Ectodermal cell (in vitro differentiated cells): ENCODE data around the gene CTSD.
"Not testable (repeated sequence)": the region's sequence is repeated elsewhere in the genome, so short reads cannot be mapped to it uniquely, and the experiment has no call there.

Experiments used
- H3K27ac ChIP-seq: 2 replicates; pipeline ENCODE4 v1.7.0; 2013; ENCODE audit warnings: mild to moderate bottlenecking, low read depth, low read length; ENCODE audit not compliant: insufficient read depth, poor library complexity, severe bottlenecking
- H3K27me3 ChIP-seq: 2 replicates; pipeline ENCODE4 v1.7.0; 2013; ENCODE audit warnings: mild to moderate bottlenecking, low read length; ENCODE audit not compliant: insufficient read depth, control insufficient read depth, poor library complexity, severe bottlenecking
- H3K36me3 ChIP-seq: one replicate; pipeline ENCODE4 v1.7.0; 2013; ENCODE audit warnings: low read length; ENCODE audit not compliant: control insufficient read depth, insufficient read depth
- H3K4me1 ChIP-seq: one replicate; pipeline ENCODE4 v1.7.0; 2013; ENCODE audit warnings: low read length; ENCODE audit not compliant: control insufficient read depth, insufficient read depth
- H3K4me3 ChIP-seq: 2 replicates; pipeline ENCODE4 v1.7.0; 2013; ENCODE audit warnings: low read depth, low read length, control low read depth; ENCODE audit not compliant: insufficient read depth
- H3K9me3 ChIP-seq: 2 replicates; pipeline ENCODE4 v1.7.0; 2013; ENCODE audit warnings: mild to moderate bottlenecking, low read length, moderate library complexity; ENCODE audit not compliant: control insufficient read depth
- WGBS, 2 experiments: methylation state at CpG; one replicate each; pipeline ENCODE4 v1.1.7; 2013; ENCODE audit warnings: missing lambda C conversion rate in 2 of 2; 5-methylcytosine and 5-hydroxymethylcytosine counted together

CTSD gene

DNA sequence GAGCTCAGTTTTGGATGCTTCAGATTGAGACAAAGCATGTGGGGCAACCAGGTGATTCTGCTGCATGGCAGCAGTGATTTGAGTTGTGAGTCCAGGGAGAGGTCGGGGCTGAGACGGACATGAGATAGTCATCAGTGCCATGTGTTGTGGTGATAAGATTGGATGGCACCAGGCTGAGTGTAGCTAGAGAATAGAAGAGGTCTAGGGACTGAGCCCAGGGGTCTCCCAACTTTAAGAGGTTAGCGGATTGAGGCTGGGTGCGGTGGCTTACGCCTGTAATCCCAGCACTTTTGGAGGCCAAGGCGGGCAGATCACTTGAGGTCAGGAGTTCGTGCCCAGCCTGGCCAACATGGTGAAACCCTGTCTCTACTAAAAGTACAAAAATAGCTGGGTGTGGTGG lies 6.3 kb upstream of the CTSD start:
- Histone ChIP-seq H3K27me3 (no peaks in the 10 kb centered on the region), H3K4me1 (peaks cover 5% of the 10 kb centered on the region), H3K27ac (no peak overlapping the region), H3K36me3 (no peaks in the 10 kb centered on the region), H3K4me3 (no peak overlapping the region), H3K9me3 (no peaks in the 10 kb centered on the region)
- WGBS, 2 experiments = 91 to 96% methylated on average over 7 of the region's 7 CpGs

DNA sequence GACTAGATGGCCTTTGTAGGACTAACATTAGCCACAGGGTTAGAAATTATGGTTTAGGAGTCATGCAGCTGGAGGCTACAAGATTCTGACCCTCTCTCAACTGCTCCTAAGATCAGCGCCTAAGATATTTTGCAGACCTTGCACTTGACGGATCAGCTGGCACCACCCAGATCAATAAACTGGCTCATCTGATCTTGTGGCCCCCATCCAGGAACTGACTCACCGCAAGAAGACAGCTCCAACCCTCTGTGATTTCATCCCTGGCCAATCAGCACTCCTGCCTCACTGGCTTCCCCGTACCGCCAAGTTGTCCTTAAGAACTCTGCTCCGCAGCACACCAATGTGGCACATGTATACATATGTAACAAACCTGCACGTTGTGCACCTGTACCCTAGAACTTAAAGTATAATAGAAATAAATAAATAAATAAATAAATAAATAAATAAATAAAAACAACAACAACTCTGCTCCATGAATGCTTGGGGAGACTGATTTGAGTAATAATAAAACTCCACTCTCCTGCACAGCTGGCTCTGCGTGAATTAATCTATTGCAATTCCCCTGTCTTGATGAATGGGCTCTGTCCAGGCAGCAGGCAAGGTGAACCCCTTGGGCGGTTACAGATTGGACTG lies 5.7 kb upstream of the CTSD start:
- H3K27me3 ChIP-seq, H3K4me3 ChIP-seq, H3K36me3 ChIP-seq, H3K27ac ChIP-seq, H3K9me3 ChIP-seq, H3K4me1 ChIP-seq: not testable (repeated sequence)
- 89% methylated on average over 8 to 9 of the region's 9 CpGs for WGBS, 2 experiments

GRCh38 chr11:1768141-1768469 lies 4.4 kb upstream of the CTSD start:
- 88 to 94% methylated on average over 7 of the region's 7 CpGs for WGBS, 2 experiments
- Histone ChIP-seq H3K27me3 (no peaks in the 10 kb centered on the region), H3K36me3 (no peaks in the 10 kb centered on the region), H3K9me3 (no peaks in the 10 kb centered on the region), H3K27ac (no peak overlapping the region), H3K4me3 (no peak overlapping the region), H3K4me1 (peaks cover 2% of the 10 kb centered on the region)

GRCh38 chr11:1767399-1768140 lies 3.8 kb upstream of the CTSD start:
- H3K4me3 ChIP-seq = no peak overlapping the region
- 91% methylated on average over 19 of the region's 19 CpGs for WGBS, 2 experiments
- H3K36me3 ChIP-seq = no peaks in the 10 kb centered on the region
- H3K4me1 ChIP-seq = peaks cover 6% of the 10 kb centered on the region
- H3K27ac ChIP-seq = no peak overlapping the region
- no peaks in the 10 kb centered on the region for H3K9me3 ChIP-seq
- H3K27me3 ChIP-seq = no peaks in the 10 kb centered on the region

- no peaks in the 10 kb centered on the region for H3K36me3 ChIP-seq
- no peaks in the 10 kb centered on the region for H3K9me3 ChIP-seq
- WGBS, 2 experiments = 94 to 95% methylated on average over 22 of the region's 22 CpGs
- H3K4me3 ChIP-seq = no peak overlapping the region
- H3K27me3 ChIP-seq = no peaks in the 10 kb centered on the region
- H3K4me1 ChIP-seq = peaks cover 9% of the 10 kb centered on the region
- H3K27ac ChIP-seq = no peak overlapping the region
Measured at GRCh38 chr11:1766719-1767398, 3.1 kb upstream of the CTSD start.

- Histone ChIP-seq H3K4me1 (peaks cover 9% of the 10 kb centered on the region), H3K9me3 (no peaks in the 10 kb centered on the region), H3K27me3 (no peaks in the 10 kb centered on the region), H3K36me3 (no peaks in the 10 kb centered on the region), H3K4me3 (no peak overlapping the region), H3K27ac (no peak overlapping the region)
- WGBS, 2 experiments = 90 to 91% methylated on average over 28 of the region's 28 CpGs
Measured at GRCh38 chr11:1765871-1766718, 2.4 kb upstream of the CTSD start.

DNA sequence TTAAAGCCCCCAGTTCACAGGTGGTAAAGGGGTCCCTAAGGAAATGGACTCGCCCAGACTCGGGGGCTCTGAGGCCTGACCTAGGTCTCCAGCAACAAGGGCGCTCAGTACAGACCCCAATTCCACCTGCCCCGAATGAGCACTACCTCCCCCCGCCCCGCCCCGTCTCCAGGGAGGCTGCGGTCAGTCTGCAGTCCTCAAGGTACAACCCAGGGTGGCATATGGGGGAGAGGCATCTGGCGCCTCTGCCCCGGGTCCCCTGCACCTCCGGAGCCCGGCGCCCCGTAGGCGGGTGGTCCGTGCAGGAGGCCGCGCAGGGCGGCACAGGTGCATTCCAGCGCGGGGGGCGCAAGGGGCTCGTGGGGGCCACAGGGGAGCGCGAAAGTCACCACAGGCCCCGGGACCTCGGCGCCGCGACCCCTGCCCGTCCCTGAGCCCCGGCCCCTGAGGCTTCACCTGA lies 361 bp downstream of the CTSD start:
- H3K36me3 ChIP-seq = no peaks in the 10 kb centered on the region
- H3K27me3 ChIP-seq = no peaks in the 10 kb centered on the region
- H3K9me3 ChIP-seq = no peaks in the 10 kb centered on the region
- H3K27ac ChIP-seq = no peak overlapping the region
- H3K4me3 ChIP-seq = peak overlapping the region; percentile 91
- 2 to 3% methylated on average over 32 of the region's 32 CpGs for WGBS, 2 experiments
- peaks cover 9% of the 10 kb centered on the region for H3K4me1 ChIP-seq

DNA sequence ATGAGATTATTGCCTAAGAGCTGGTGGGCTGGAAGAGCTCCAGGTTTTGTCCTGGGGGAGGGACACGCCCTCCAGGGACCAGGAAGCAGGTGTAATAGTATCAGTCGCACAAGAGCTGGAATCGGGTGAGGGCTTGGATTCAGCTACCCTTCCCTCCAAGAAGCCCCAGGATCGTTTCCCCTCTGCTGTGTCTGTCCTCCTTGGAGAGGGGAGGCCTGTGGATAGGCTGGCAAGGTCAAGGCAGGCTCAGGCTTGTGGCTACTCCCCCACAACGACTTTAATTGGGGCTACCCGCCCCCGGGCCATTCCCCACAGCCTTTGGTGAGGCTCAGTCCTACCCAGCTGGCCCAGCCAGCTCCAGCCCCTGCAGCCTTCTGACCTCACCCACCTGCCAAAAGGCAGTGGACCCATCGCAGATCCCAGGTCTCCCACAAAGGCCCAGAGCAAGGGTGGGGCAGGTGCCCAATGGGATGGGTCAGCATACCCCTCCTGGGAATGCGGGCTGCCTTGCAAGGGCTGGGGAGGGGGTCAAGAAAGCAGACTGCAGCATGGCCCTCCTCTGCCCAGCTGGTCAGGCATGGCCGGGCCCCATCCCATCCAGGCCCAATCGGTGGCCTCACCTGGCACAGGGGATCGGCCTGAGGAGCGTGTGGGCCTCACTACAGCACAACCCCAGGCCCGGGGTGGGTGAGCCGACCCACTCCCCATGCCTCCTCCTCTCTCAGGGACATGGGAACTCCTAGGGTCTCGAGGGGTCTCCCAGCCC lies 1.0 kb downstream of the CTSD start:
- no peaks in the 10 kb centered on the region for H3K9me3 ChIP-seq
- H3K27me3 ChIP-seq = no peaks in the 10 kb centered on the region
- 68 to 73% methylated on average over 16 of the region's 16 CpGs for WGBS, 2 experiments
- peaks cover 9% of the 10 kb centered on the region for H3K4me1 ChIP-seq
- H3K27ac ChIP-seq = no peak overlapping the region
- peak overlapping the region; percentile 91 for H3K4me3 ChIP-seq
- H3K36me3 ChIP-seq = no peaks in the 10 kb centered on the region

DNA sequence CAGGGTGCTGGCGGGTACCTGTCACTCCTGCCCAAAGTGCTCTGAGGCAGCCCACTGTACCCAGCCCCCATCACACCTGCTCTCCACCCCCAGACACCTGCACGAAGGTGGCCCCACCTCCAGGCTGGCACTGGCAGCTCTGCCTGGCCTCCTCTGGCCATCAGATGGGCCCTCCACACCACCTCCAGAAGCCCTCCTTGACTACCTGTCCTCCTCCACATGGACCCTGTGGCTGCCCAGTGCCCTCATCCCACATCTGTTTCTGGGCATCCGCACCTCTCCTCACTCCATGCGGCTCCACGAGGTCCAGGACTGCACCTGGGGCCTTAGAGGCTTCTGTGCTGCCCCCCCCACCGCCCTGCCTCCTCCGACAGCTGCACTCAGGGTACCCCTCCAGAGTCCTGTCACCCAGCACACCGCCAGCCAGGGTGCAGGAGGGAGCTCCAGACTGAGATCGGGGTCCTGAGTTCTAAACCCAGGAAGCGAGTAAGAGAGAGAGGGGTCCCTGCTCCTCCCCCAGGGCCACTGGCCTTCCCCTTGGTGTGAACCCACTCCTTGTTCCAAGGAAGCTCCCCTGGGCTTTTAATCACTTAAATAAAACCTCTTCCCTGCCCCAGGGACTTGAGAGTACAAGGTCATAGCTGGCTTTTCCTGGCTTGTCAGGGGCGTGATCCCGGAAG lies 1.7 kb downstream of the CTSD start:
- Histone ChIP-seq H3K27me3 (no peaks in the 10 kb centered on the region), H3K36me3 (no peaks in the 10 kb centered on the region), H3K9me3 (no peaks in the 10 kb centered on the region), H3K4me3 (no peak overlapping the region), H3K4me1 (peaks cover 9% of the 10 kb centered on the region), H3K27ac (no peak overlapping the region)
- 94 to 97% methylated on average over 12 of the region's 12 CpGs for WGBS, 2 experiments
